ENCODE data around the gene PUM1. TPM values are rescaled to one million over a fixed set of nuclear protein-coding genes. Genes with fewer than 3 reads are reported as not detected.

PUM1 gene
- polyA plus RNA-seq, 1 donor: 56.6 TPM

GRCh38 chr1:31031330-31032143 lies 34.0 kb downstream of the PUM1 start:
- no peak for DNase-seq (ENCODE audit: low read depth)

- no peak for DNase-seq (ENCODE audit: low read depth)
Observed at GRCh38 chr1:31029026-31029425, 36.5 kb downstream of the PUM1 start.

GRCh38 chr1:31027693-31028526 lies 37.6 kb downstream of the PUM1 start:
- DNase-seq (ENCODE audit: low read depth): peak; percentile 1

- DNase-seq (ENCODE audit: low read depth): no peak
Observed at GRCh38 chr1:31022259-31022658, 43.3 kb downstream of the PUM1 start.

- no peak for DNase-seq (ENCODE audit: low read depth)
Observed at GRCh38 chr1:31020007-31020790, 45.3 kb downstream of the PUM1 start.

- DNase-seq (ENCODE audit: low read depth): no peak
Observed at GRCh38 chr1:31019401-31019800, 46.1 kb downstream of the PUM1 start.

- no peak for DNase-seq (ENCODE audit: low read depth)
Observed at GRCh38 chr1:31016868-31017267, 48.6 kb downstream of the PUM1 start.

GRCh38 chr1:31013187-31013864 lies 52.2 kb downstream of the PUM1 start:
- DNase-seq (ENCODE audit: low read depth): no peak

GRCh38 chr1:31012210-31012924 lies 53.1 kb downstream of the PUM1 start:
- DNase-seq (ENCODE audit: low read depth): no peak

- no peak for DNase-seq (ENCODE audit: low read depth)
Observed at GRCh38 chr1:31011719-31012118, 53.8 kb downstream of the PUM1 start.

GRCh38 chr1:31010086-31010989 lies 55.2 kb downstream of the PUM1 start:
- no peak for DNase-seq (ENCODE audit: low read depth)

GRCh38 chr1:31007462-31007991 lies 58.0 kb downstream of the PUM1 start:
- no peak for DNase-seq (ENCODE audit: low read depth)

GRCh38 chr1:31006747-31007146 lies 58.8 kb downstream of the PUM1 start:
- no peak for DNase-seq (ENCODE audit: low read depth)

GRCh38 chr1:31005617-31006166 lies 59.8 kb downstream of the PUM1 start:
- DNase-seq (ENCODE audit: low read depth): no peak

- DNase-seq (ENCODE audit: low read depth): no peak
Observed at GRCh38 chr1:31005198-31005597, 60.3 kb downstream of the PUM1 start.

GRCh38 chr1:31004231-31004621 lies 61.3 kb downstream of the PUM1 start:
- no peak for DNase-seq (ENCODE audit: low read depth)

GRCh38 chr1:31003613-31004230 lies 61.8 kb downstream of the PUM1 start:
- DNase-seq (ENCODE audit: low read depth): no peak

GRCh38 chr1:31000301-31000700 lies 65.2 kb downstream of the PUM1 start:
- DNase-seq (ENCODE audit: low read depth): no peak

- DNase-seq (ENCODE audit: low read depth): no peak
Observed at GRCh38 chr1:30998887-30999286, 66.6 kb downstream of the PUM1 start.

Measured in forelimb muscle (tissue), 1 donor.